HEK293 (cell line): ENCODE data around the gene B4GALNT4.

Experiments
- FEZF1 ChIP-seq: fragments of 450-650 bp; formaldehyde crosslinking; IDR thresholded peaks from 2 replicates; pipeline ENCODE4 v1.5.1; 2016; ENCODE audit warnings: missing biosample characterization, missing genetic modification characterization
- GLI2 ChIP-seq: fragments of 450-650 bp; formaldehyde crosslinking; IDR thresholded peaks from 2 replicates; pipeline ENCODE4; 2017; ENCODE audit warnings: missing biosample characterization, missing genetic modification characterization, low read depth, borderline replicate concordance
- GLI4 ChIP-seq: fragments of 450-650 bp; formaldehyde crosslinking; IDR thresholded peaks from 2 replicates; pipeline ENCODE4 v1.5.1; 2016; ENCODE audit warnings: missing biosample characterization, missing genetic modification characterization
- HOXA7 ChIP-seq: sonication (generic); formaldehyde crosslinking; IDR thresholded peaks from 2 replicates; pipeline ENCODE4 v1.8.1; 2022; ENCODE audit warnings: missing genetic modification reagents, borderline replicate concordance
- KLF1 ChIP-seq: fragments of 450-650 bp; formaldehyde crosslinking; IDR thresholded peaks from 2 replicates; pipeline ENCODE4 v1.5.1; 2016; ENCODE audit warnings: missing biosample characterization, missing genetic modification characterization
- ZBTB6 ChIP-seq: fragments of 450-650 bp; formaldehyde crosslinking; IDR thresholded peaks from 2 replicates; pipeline ENCODE4 v1.5.1; 2017; ENCODE audit warnings: missing biosample characterization, missing genetic modification characterization
- ZFHX2 ChIP-seq: fragments of 450-650 bp; formaldehyde crosslinking; conservative IDR thresholded peaks from 2 replicates; pipeline ENCODE4 v1.5.1; 2016; ENCODE audit warnings: missing biosample characterization, missing genetic modification characterization
- ZFP3 ChIP-seq: fragments of 450-650 bp; formaldehyde crosslinking; IDR thresholded peaks from 2 replicates; pipeline ENCODE4 v1.5.1; 2016; ENCODE audit warnings: low read depth, missing biosample characterization, missing genetic modification characterization
- ZIC2 ChIP-seq: fragments of 450-650 bp; formaldehyde crosslinking; IDR thresholded peaks from 2 replicates; pipeline ENCODE4 v1.5.1; 2016; ENCODE audit warnings: missing biosample characterization, missing genetic modification characterization
- ZNF140 ChIP-seq: fragments of 450-650 bp; formaldehyde crosslinking; IDR thresholded peaks from 2 replicates; pipeline ENCODE4 v1.5.1; 2016; ENCODE audit warnings: missing biosample characterization, missing genetic modification characterization
- ZNF157 ChIP-seq: fragments of 450-650 bp; formaldehyde crosslinking; IDR thresholded peaks from 2 replicates; pipeline ENCODE4 v1.5.1; 2016; ENCODE audit warnings: missing biosample characterization, missing genetic modification characterization
- ZNF184 ChIP-seq: fragments of 450-650 bp; IDR thresholded peaks from 2 replicates; pipeline ENCODE4 v1.5.1; 2018; ENCODE audit warnings: missing biosample characterization, mild to moderate bottlenecking, missing genetic modification characterization
- ZNF274 ChIP-seq, 2 experiments: fragments of 200-500 bp in 1 of 2; fragments of 450-650 bp in 1 of 2; sonication (Bioruptor generic) in 1 of 2; formaldehyde crosslinking in 1 of 2; IDR thresholded peaks; 2 replicates each; pipeline versions ENCODE4 v1.5.1 to v1.6.1; 2014 to 2016; ENCODE audit warnings: borderline replicate concordance in 1 of 2, inconsistent platforms in 1 of 2, low read length in 1 of 2, missing biosample characterization in 1 of 2, missing genetic modification characterization in 1 of 2
- ZNF280C ChIP-seq: fragments of 450-650 bp; formaldehyde crosslinking; IDR thresholded peaks from 2 replicates; pipeline ENCODE4 v1.5.1; 2016; ENCODE audit warnings: missing biosample characterization, missing genetic modification characterization
- ZNF341 ChIP-seq: fragments of 450-650 bp; formaldehyde crosslinking; IDR thresholded peaks from 2 replicates; pipeline ENCODE4; 2016; ENCODE audit warnings: low read depth, missing biosample characterization, missing genetic modification characterization
- ZNF350 ChIP-seq: fragments of 450-650 bp; formaldehyde crosslinking; IDR thresholded peaks from 2 replicates; pipeline ENCODE4 v1.5.0; 2017; ENCODE audit warnings: missing biosample characterization, mild to moderate bottlenecking, missing genetic modification characterization
- ZNF423 ChIP-seq: fragments of 450-650 bp; formaldehyde crosslinking; IDR thresholded peaks from 2 replicates; pipeline ENCODE4 v1.5.1; 2016; ENCODE audit warnings: missing biosample characterization, missing genetic modification characterization
- ZNF561 ChIP-seq: fragments of 450-650 bp; IDR thresholded peaks from 2 replicates; pipeline ENCODE4 v1.5.1; 2018; ENCODE audit warnings: missing biosample characterization, missing genetic modification characterization, borderline replicate concordance
- ZNF580 ChIP-seq: fragments of 450-650 bp; formaldehyde crosslinking; IDR thresholded peaks from 2 replicates; pipeline ENCODE4 v1.5.1; 2016; ENCODE audit warnings: missing biosample characterization, missing genetic modification characterization
- ZNF623 ChIP-seq: fragments of 450-650 bp; formaldehyde crosslinking; IDR thresholded peaks from 2 replicates; pipeline ENCODE4 v1.5.1; 2016; ENCODE audit warnings: missing biosample characterization, missing genetic modification characterization
- ZNF658 ChIP-seq: fragments of 450-650 bp; formaldehyde crosslinking; IDR thresholded peaks from 2 replicates; pipeline ENCODE4; 2016; ENCODE audit warnings: missing biosample characterization, missing genetic modification characterization
- ZNF660 ChIP-seq: fragments of 450-650 bp; IDR thresholded peaks from 2 replicates; pipeline ENCODE4 v1.5.1; 2018; ENCODE audit warnings: missing biosample characterization, mild to moderate bottlenecking, missing genetic modification characterization
- ZNF837 ChIP-seq: fragments of 450-650 bp; formaldehyde crosslinking; IDR thresholded peaks from 2 replicates; pipeline ENCODE4 v1.5.1; 2016; ENCODE audit warnings: missing biosample characterization, missing genetic modification characterization
- ZNF843 ChIP-seq: fragments of 450-650 bp; formaldehyde crosslinking; IDR thresholded peaks from 2 replicates; pipeline ENCODE4 v1.5.1; 2016; ENCODE audit warnings: missing biosample characterization, missing genetic modification characterization
- ZSCAN23 ChIP-seq: fragments of 450-650 bp; formaldehyde crosslinking; IDR thresholded peaks from 2 replicates; pipeline ENCODE4 v1.5.1; 2016; ENCODE audit warnings: missing biosample characterization, missing genetic modification characterization
- ZXDB ChIP-seq: fragments of 450-650 bp; formaldehyde crosslinking; IDR thresholded peaks from 2 replicates; pipeline ENCODE4 v1.5.1; 2016; ENCODE audit warnings: missing biosample characterization, missing genetic modification characterization
- TF ChIP-seq, protein P1 (sequence below): fragments of 450-650 bp; formaldehyde crosslinking; IDR thresholded peaks from 2 replicates; pipeline ENCODE4 v1.5.1; 2016; ENCODE audit warnings: missing biosample characterization, missing genetic modification characterization
- TF ChIP-seq, protein P2 (sequence below): fragments of 450-650 bp; formaldehyde crosslinking; IDR thresholded peaks from 2 replicates; pipeline ENCODE4 v1.5.1; 2016; ENCODE audit warnings: missing biosample characterization, missing genetic modification characterization
- TF ChIP-seq, protein P3 (sequence below): fragments of 450-650 bp; formaldehyde crosslinking; conservative IDR thresholded peaks from 2 replicates; pipeline ENCODE4 v1.5.1; 2016; ENCODE audit warnings: low read depth, missing biosample characterization, missing genetic modification characterization

Gene B4GALNT4

GRCh38 chr11:406796-407650 lies 37.7 kb downstream of the B4GALNT4 start (continued):
- TF ChIP-seq, protein P1, sequence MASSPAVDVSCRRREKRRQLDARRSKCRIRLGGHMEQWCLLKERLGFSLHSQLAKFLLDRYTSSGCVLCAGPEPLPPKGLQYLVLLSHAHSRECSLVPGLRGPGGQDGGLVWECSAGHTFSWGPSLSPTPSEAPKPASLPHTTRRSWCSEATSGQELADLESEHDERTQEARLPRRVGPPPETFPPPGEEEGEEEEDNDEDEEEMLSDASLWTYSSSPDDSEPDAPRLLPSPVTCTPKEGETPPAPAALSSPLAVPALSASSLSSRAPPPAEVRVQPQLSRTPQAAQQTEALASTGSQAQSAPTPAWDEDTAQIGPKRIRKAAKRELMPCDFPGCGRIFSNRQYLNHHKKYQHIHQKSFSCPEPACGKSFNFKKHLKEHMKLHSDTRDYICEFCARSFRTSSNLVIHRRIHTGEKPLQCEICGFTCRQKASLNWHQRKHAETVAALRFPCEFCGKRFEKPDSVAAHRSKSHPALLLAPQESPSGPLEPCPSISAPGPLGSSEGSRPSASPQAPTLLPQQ (tag by site-specific recombination), result peak; percentile 98
- no peak for TF ChIP-seq HOXA7 (CRISPR knock-in tag)
- TF ChIP-seq KLF1 (tag by site-specific recombination), result peak; percentile 69
- TF ChIP-seq ZNF423 (tag by site-specific recombination), result no peak
- TF ChIP-seq ZFHX2 (tag by site-specific recombination), result no peak
- TF ChIP-seq ZBTB6, result no peak; the same call in 1 of the 2 replicates
- no peak for TF ChIP-seq ZSCAN23
- no peak for TF ChIP-seq ZNF157 (tag by site-specific recombination)
- TF ChIP-seq ZNF350 (tag by site-specific recombination), result no peak
- TF ChIP-seq ZNF660 (tag by site-specific recombination), result no peak
- no peak for TF ChIP-seq ZNF843 (tag by site-specific recombination)
- TF ChIP-seq ZNF140 (tag by site-specific recombination), result no peak
- TF ChIP-seq, protein P2, sequence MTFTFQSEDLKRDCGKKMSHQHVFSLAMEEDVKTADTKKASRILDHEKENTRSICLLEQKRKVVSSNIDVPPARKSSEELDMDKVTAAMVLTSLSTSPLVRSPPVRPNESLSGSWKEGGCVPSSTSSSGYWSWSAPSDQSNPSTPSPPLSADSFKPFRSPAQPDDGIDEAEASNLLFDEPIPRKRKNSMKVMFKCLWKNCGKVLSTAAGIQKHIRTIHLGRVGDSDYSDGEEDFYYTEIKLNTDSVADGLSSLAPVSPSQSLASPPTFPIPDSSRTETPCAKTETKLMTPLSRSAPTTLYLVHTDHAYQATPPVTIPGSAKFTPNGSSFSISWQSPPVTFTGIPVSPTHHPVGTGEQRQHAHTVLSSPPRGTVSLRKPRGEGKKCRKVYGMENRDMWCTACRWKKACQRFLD (tag by site-specific recombination), result no peak
- no peak for TF ChIP-seq ZNF837 (tag by site-specific recombination)
- TF ChIP-seq ZXDB (tag by site-specific recombination), result no peak
- no peak for TF ChIP-seq ZNF184
- no peak for TF ChIP-seq FEZF1
- no peak for TF ChIP-seq GLI2 (tag by site-specific recombination)
- no peak for TF ChIP-seq ZNF561 (tag by site-specific recombination)
- TF ChIP-seq ZNF341 (tag by site-specific recombination), result 0 out of 2 replicates have a peak, but pooled peaks have one; percentile 16
- TF ChIP-seq ZNF274 (IDR thresholded peaks at IDR 0.05; ENCODE audit: low read length), result no peak
- no peak for TF ChIP-seq ZNF274 (tag by site-specific recombination; IDR thresholded peaks at IDR 0.05; ENCODE audit: borderline replicate concordance)
- no peak for TF ChIP-seq ZNF580
- no peak for TF ChIP-seq GLI4 (tag by site-specific recombination)
- no peak for TF ChIP-seq ZFP3 (tag by site-specific recombination)
- no peak for TF ChIP-seq ZNF658 (tag by site-specific recombination)
- TF ChIP-seq ZNF280C (tag by site-specific recombination), result no peak
- no peak for TF ChIP-seq ZNF623
- TF ChIP-seq, protein P3, sequence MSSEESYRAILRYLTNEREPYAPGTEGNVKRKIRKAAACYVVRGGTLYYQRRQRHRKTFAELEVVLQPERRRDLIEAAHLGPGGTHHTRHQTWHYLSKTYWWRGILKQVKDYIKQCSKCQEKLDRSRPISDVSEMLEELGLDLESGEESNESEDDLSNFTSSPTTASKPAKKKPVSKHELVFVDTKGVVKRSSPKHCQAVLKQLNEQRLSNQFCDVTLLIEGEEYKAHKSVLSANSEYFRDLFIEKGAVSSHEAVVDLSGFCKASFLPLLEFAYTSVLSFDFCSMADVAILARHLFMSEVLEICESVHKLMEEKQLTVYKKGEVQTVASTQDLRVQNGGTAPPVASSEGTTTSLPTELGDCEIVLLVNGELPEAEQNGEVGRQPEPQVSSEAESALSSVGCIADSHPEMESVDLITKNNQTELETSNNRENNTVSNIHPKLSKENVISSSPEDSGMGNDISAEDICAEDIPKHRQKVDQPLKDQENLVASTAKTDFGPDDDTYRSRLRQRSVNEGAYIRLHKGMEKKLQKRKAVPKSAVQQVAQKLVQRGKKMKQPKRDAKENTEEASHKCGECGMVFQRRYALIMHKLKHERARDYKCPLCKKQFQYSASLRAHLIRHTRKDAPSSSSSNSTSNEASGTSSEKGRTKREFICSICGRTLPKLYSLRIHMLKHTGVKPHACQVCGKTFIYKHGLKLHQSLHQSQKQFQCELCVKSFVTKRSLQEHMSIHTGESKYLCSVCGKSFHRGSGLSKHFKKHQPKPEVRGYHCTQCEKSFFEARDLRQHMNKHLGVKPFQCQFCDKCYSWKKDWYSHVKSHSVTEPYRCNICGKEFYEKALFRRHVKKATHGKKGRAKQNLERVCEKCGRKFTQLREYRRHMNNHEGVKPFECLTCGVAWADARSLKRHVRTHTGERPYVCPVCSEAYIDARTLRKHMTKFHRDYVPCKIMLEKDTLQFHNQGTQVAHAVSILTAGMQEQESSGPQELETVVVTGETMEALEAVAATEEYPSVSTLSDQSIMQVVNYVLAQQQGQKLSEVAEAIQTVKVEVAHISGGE (tag by site-specific recombination), result peak; percentile 30; the same call in 1 of the 2 replicates
- TF ChIP-seq ZIC2, result no peak
